Mesenteric fat pad (tissue), 1 donor: ENCODE results near the gene KIF1B. TPM values are rescaled to one million over a fixed set of nuclear protein-coding genes. Genes with fewer than 3 reads are reported as not detected.
"Not testable (repeated sequence)": the region's sequence is repeated elsewhere in the genome, so short reads cannot be mapped to it uniquely, and the experiment has no call there.

ENCODE experiments used
- DNase-seq: peaks from one replicate; pipeline ENCODE4 v3.0.0-alpha.2; 2020; ENCODE audit warnings: low spot score
- total RNA-seq: library from RNA; stranded (reverse); fragmentation: NEBNext Ultra II Directional; extraction: Animal tissue kit (Norgen Biotek cat#: 25700); gene quantifications from one replicate; pipeline ENCODE4 v1.2.1, GENCODE V29; 2021
- donor health status: DM: yes; HTN: yes; CAD: no.

Gene KIF1B
- total RNA-seq, 1 donor from 2014 or later, result 59.3 TPM

DNA sequence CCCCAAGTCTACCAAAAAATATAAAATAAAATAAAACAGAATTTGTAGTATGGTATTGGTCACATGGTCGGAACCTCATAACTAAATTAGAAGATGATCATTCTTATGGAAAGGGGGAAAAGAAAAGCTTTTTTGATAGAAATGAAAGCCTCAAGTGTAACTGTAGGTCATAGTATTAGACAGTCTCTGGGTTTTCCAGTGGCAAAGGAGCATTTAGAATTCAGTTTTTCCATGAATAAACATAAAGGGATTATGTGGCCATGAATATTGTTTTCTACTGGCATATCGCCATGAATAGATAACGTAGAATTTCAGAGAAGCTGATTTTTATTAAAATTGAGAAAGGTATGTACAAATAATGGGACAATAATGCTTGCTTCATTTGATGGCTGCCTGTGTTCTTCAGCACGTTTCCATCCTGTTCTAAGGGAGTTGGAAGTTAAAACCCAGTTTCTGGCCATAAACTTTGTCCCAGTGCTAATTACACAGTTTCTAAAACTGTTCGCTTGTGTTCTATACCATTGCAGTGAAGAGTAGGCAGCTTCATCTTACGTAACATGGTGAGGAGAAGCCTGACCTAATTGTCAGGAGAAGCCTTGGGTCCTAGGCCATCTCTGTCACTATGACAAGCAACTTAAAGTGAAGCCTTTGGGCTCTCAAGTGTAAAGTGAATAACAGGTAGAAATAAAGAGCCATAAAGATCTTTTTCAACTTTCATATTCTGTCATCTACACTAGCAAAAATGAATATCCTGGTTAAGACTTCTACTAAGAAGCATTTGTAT, 118.0 kb downstream of the KIF1B start:
- DNase-seq, result no peak

DNA sequence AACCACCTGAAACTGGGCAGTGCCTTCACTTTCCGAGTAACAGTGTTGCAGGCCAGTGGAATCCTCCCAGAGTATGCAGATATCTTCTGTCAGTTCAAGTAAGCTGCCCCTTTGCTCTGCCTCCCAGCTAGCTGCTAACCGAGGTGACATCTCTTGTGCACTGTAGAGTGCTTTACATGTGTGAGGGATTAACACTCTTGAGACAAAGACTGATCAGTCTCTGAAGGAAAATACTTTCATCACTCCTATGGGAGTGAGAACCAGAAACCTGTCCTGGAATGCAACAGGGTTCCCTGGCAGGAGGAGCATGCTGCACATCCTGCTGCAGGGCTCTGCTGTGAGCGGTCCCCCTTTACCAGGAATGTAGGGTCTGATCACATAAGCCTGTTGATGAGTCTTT, 127.1 kb downstream of the KIF1B start:
- DNase-seq, result no peak

DNA sequence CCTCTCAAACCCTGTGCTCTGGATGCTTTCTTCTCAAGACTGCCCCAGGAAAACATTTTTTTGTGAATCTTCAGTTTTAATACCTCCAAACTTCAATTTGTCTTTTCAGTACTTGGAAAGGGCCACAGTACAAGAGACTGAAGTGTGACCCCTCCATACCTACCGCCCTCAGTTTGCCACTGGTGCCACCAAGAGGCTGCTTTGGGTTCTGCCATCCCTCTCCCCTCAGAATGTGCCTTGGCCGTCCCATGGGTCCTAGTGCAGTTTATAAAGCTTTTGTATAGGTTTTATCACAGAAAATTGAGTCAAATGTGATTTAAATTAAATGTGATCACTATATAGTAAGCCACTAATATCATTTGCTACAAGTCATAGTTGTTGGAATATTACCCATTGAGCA, 127.7 kb downstream of the KIF1B start:
- no peak for DNase-seq

DNA sequence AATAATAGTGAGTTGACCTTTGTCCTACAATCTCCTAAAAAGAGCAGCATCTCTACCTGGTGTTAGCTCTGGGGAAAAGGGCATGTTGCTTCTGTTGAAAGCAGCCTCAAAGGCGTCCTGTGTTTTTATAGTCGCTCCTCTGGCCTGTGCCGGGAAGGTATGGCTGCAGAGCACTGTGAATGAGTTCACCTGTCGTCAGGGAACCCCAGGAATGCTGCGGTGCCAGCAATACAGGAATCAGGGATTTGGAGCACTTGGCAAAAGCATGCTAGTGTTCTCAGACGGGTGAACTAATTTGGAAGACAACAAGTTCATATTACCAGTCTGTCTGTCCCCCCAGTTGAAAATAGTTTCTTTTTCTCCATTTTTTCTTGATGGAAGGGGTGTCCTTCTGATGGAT, 128.2 kb downstream of the KIF1B start:
- DNase-seq, result no peak

DNA sequence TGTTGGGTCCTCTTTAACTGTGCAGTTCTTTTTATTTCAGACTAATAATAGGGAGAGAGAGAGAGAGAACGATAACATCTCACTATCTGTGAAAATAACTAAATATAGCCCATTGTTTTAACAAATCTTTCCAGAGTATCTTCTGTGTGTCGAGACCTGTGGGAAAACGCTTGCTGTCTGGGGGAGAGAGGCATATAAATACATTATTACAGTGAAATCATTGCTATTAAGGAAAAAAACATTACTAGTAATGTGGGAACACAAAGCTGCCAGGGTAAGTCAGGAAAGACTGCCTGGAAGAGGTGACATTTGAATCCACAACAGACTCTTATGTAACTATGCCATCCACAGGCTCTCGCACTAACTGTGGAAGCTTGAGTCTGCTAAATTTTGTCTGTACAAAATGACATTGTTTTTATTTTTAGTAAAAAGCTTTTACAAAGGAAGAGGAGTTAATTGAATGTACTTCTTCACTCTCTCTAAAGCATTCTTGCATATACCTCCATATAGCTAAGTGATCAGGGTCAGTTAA, 128.7 kb downstream of the KIF1B start:
- no peak for DNase-seq

DNA sequence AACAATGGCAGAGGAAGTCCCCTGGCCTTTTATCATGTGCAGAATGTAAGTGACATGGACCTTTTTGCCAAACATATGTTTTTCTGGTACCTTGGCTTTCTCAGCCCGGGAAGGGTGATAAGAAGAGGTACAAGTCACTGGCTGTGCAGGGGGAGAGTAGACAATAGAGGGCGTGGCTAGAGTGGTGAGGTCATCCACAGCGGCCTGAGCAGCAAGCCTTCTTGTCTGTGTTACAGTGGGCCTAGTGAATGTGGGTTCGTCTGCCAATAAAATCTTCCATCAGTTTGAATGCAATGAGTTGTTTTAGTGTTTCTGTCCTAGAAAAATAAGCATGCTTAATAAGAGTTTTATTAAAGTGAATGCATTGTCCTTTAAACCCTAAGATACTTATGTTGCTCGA, 129.4 kb downstream of the KIF1B start:
- no peak for DNase-seq

DNA sequence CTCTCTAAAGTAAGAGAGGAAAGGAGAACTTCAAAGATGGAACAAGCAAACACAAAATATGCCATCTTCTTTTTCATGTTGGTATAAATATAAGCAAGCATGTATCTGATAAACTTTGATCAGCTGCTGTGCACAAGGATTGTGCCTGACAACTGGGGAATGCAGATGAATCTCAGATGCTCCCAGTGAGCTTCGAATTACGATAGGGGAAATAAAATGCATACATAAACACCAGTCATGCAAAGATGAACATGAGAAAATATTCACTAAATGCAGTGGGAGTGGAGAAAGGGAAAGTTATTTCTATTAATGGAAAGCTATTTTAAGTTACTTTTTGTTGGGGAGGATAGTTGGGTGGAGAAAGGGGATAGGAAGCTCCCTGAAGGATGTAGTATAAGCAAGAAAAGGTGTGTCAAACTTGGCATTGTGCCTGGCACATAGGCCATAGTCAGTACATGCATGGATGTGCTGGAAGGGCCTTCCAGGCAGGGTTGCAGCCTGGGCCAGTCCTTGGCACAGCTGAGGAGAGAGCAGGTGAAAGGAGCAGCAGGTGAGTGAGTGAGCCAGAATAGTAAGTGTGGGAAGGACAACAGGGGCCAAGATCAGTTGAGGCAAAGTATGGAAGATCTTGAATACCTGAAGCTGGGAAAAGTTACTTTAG, 130.7 kb downstream of the KIF1B start:
- DNase-seq, result no peak

DNA sequence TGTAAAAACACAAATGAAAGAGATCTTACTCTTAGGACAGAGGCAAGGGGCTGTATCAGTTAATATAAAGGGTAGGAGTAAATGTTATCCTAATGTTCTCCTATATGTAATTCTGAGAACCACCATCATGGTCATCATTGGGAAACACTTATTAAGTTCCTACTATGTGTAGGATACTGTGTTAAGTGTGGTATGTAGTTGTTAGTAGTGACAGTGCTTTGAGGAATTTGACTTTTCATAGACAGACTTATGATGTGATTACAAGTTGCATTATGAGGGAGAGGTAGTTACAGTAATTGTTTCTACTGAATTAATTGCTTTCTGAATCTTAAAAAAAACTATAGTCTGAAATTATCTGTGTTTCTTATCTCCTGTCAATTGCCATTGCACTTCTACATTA, 136.7 kb downstream of the KIF1B start:
- DNase-seq, result no peak

DNA sequence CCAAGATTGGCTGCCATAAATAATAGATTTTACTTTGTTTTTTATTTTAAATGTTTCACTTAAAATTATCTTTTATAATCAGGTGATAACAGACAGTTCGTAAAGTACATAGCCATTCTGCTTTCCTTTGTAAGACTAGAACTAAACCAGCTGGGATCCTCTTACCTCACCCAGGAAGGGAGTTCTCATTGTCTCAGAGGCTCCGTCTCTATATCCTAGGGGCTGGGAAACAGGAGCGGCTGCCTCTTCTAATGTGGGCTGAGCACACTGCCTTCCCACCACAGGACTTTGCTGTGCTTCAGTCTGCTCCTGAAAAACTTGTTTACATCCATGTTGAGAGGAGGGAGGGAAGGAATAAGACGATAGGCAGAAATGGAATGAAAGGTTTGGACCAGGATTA, 142.9 kb downstream of the KIF1B start:
- DNase-seq, result no peak

DNA sequence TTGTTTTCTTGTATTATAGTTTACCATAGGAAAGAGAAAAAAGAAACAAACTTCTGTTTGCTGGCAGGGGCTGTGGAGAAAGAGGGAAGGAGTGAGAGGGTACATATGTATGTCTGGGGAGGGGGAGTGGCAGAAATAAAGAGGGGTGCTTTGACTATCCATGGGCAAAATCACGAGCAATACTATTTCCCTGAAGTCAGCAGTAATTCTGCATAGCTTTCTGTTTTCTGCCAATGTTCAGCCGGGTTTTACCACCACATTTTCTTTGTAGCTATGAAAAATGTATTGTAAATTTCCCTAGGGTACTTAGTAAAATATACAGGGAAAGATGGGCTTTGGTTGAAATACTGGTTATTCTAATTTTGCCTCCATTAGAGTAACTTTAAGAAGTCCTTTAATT, 143.3 kb downstream of the KIF1B start:
- no peak for DNase-seq

DNA sequence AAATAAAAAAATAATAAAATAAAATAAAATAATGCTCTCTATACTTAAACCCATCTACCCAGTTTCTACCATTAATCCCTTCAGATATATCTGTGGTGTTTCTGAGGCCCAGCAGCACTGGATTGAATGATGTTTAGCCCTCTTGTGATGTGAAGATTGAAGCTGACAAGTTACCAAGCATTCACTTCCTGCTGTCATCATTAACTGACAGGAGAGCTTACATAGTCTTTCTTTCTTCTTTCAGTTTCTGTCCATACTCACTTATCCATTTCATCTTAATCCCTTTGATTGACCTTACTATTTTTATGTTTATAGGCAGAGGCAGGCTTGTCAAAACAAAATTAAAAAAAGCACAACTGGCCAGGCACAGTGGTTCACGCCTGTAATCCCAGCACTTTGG, 149.7 kb downstream of the KIF1B start:
- no peak for DNase-seq

DNA sequence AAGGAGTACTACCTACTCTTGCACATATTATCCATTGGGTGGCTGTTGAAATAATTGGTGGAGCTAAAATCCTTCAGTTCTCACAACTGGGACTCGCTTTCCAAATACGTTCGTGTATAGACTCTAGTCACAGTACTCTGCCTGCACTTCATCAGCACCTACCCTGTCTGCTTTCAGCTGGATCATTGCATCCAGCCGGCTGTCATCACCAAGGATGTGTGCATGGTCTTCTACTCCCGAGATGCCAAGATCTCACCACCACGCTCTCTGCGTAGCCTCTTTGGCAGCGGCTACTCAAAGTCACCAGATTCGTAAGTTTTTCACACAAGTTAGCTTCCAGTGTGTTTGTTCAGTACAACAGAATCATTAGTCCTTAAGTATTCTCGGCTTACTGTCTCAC, 151.1 kb downstream of the KIF1B start:
- no peak for DNase-seq

DNA sequence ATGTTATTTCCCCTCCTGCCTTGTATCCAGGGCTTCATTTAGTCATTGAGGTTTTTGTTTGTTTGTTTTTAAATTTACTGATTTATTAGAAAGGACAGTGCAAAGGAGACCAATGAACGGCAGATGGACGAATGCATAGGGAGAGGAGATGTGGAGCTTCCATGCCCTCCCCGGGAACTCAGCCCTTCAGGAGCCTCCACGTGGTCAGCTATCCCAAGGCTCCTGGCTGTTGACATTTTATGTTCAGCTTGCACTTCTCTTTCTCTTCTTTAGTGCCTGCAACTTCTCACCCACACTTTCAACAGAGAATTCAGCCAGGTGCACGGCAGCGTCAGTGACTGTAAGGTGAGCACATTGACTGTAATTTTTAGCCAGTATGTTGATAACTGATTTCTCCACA, 157.8 kb downstream of the KIF1B start:
- DNase-seq, result peak; percentile 45

DNA sequence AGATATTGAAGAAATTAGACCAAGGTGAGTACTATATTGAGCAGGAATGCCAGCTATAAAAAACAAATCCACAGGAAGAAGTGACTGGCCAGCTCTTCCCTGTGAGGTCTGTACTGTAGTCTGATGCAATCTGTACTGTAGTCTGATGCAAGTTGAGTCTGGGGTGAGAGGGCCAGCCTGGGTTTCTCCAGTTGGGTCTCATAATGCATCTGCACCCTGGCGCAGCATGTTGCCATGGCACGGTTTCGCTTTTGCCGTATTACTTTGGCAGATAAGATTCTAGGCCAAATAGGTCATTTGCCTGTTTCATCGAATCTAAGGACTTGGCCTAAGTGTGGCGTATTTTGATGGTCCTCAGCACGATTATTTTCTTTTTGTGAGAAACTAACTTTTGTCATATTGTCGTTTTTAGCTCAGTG, 164.1 kb downstream of the KIF1B start:
- no peak for DNase-seq

DNA sequence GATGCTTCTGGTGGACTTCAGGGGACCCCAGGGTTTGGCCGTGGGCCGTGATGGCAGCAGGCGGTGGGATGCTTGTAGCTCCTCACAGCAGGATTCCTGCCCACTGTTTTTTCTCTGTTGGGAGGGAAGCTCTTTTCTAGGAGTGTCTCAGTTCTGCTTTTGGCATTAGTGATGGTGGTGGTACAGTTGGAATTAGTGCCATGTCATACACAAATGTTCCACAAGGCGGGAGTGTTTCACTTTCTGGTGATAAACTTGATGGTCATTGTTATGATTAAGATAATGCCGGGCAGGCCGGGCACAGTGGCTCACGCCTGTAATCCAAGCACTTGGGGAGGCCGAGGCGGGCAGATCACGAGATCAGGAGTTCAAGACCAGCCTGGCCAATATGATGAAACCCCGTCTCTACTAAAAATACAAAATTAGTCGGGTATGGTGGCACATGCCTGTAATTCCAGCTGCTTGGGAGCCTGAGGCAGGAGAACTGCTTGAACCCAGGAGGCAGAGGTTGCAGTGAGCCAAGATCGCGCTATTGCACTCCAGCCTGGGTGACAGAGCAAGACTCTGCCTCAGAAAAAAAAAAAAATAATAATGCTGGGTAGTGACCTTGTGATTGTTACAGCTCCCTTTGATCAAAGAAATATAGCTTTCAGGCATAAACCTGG, 167.1 kb downstream of the KIF1B start:
- DNase-seq, result not testable (repeated sequence)

DNA sequence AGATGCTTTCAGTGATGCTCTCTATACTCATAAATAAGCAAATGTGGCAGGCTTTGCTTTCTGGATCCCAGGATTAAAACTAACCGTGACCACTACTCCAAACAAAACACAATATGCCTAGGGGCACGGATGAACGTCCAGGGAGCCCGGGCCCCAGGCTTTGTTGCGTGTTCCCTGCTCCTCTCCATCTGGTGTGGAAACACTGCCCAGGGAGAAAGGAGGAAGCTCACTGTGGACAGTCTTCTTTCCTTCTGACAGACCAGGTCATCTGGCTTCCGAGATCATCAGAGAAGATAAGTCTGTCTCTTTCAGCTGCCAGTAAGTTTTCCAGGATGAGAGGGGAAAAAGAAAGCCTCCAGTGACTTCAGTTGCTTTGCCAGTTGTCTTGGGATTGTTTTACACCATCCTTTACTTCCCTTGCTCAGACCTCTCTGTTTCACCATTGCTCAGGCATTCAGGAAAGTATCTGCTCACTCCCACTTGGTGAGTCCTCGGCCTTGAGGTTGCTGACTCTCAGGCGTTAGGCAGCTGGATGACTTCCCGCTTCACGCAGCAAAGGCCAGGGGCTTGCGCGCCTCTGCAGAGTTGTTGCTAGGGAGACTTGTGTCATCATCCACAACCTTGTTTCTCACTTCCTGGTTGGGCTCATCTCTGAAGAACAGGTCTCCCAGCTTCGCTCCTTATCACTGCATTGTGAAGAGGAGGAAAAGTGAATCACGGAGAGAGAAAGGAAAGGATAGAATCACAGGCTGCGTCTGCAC, 167.9 kb downstream of the KIF1B start:
- DNase-seq, result no peak

DNA sequence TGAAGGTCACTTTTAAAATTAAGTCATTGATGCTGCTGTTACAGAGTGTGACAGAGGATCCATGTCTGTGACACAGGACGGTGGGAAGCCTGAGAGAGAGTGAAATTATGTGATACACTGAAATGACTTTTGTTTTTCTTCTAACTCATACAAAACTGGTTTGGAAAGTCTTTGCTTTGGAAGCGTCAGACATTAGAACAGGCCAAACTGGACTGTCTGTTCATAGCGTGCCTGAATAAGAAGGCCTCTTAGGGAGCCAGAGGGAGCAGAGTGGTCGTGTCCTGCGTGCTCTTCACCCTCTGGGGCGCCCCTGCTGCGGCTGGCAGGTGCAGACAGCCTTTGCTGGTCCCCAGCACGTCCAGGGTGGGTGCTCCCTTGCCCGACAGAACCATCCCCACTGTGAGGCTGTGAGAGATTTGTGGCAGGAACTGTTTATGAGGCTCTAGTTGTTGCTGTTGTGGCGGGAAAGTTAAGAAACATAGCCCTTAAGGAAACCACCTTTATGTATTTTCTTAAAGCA, 168.8 kb downstream of the KIF1B start:
- DNase-seq, result no peak

DNA sequence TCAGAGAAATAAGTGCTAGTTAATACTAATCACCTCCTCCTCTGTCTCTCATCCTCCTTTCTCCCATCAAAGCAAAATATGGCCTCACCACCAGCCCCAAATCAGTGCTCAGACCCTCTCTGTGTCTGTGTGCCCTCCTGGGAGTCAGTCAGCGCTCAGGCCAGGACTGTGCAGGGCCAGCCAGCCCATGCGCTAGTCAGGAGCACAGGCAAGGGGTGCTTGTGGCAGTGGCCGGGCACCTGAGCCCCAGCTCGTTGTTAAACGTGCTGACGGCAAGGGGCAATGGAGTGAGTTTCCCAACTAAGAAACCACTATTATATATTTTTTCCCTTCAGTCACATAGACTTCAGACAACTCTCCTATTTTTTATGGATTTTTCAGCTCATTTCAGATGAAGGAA, 169.3 kb downstream of the KIF1B start:
- DNase-seq, result no peak

DNA sequence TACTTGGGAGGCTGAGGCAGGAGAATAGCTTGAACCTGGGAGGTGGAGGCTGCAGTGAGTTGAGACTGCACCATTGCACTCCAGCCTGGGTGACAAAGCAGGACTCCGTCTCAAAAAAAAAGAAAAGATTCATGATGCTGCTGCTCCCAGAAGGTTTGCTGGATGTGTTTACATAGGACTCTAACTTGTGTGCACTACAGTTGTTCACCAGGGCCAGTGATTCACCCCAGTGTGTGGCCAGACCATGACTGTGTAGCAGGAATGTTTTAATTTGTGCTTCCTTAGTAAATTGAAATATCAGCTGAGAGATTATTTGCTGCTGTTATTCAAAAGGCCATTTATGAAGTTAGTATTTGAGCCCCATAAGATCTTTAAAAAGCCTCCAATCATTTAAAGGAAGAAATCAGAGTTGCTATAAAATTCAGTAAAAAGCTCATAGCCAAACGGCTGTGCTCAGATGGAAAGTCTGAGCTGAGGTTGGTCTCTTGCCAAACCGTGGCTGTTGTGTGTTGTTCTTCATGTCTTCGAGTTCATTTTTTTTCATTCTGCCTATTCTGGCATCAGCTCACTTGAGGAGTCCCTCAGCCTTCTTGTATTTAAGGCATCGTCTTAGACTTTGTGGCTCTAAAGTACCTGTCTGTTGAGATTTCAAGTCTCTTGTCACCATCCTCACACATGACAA, 170.4 kb downstream of the KIF1B start:
- no peak for DNase-seq

DNA sequence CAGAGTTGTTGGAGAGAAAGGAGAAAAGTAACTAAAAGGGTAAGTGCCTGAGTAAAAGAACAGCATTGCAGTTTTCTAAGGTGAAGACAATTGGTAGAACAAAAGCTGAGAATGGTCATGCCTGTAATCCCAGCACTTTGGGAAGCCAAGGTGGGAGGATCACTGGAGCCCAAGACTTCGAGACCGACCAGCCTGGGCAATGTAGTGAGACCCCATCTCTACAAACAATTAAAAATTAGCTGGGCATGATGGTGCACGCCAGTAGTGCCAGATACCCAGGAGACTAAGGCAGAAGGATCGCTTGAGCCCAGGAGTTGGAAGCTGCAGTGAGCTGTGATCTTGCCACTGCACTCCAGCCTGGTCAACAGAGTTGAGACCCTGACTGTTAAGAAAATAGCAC, 173.3 kb downstream of the KIF1B start:
- DNase-seq, result no peak

DNA sequence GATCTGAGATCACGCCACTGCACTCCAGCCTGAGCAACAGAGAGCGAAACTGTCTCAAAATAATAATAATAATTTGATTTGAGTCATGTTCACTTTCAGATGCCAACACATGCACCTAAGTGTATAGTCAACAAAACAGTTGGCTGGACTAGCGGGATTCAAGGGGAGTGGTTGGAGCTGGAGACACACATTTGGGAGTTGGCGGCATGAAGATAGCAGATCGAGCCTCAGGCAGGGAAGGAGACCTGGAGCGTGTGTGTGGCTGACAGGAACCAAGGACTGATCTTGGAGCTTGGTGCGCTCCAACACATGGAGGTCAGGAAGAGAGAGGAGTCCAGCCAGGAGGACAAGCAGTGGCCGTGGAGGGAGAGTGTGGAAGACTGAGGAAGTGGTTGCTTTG, 173.8 kb downstream of the KIF1B start:
- no peak for DNase-seq
